NOMO-1 treated with DMSO at 0.1 percent for 48 hours (cell line): ENCODE results near the gene COL7A1.
A peak's percentile ranks its signal among the peaks of the same experiment; 100 is the strongest.

Experiments
- DNase-seq: peaks from one replicate; lab custom pipeline; 2025; ENCODE audit not compliant: unreplicated experiment; lab: John Stamatoyannopoulos, UW

Gene COL7A1

GRCh38 chr3:48619541-48620524 lies 24.7 kb upstream of the COL7A1 start:
- no peak for DNase-seq

GRCh38 chr3:48617559-48617958 lies 22.4 kb upstream of the COL7A1 start:
- DNase-seq = no peak

- DNase-seq = peak; percentile 84
These were observed 18.9 kb upstream of the COL7A1 start for GRCh38 chr3:48614044-48614443.

- DNase-seq = no peak
These were observed 17.2 kb upstream of the COL7A1 start for GRCh38 chr3:48612309-48612708.

- peak; percentile 91 for DNase-seq
These were observed 14.2 kb upstream of the COL7A1 start, which contains the start of gene UQCRC1 for GRCh38 chr3:48609088-48610005. Gene UQCRC1, minus strand, starts transcription at chr3:48609646. Its CDS starts 26 bp downstream, at chr3:48609620.

- DNase-seq = no peak
These were observed 12.4 kb upstream of the COL7A1 start for GRCh38 chr3:48607519-48607918.

- no peak for DNase-seq
These were observed 6.5 kb upstream of the COL7A1 start for GRCh38 chr3:48601622-48601994.

GRCh38 chr3:48600711-48601621 lies 5.8 kb upstream of the COL7A1 start:
- no peak for DNase-seq

- no peak for DNase-seq
These were observed 4.6 kb upstream of the COL7A1 start for GRCh38 chr3:48599509-48600285.

- DNase-seq = no peak
These were observed 4.0 kb upstream of the COL7A1 start for GRCh38 chr3:48599077-48599501.

- no peak for DNase-seq
These were observed 3.4 kb upstream of the COL7A1 start for GRCh38 chr3:48598323-48599076.

- DNase-seq = no peak
These were observed 2.3 kb upstream of the COL7A1 start for GRCh38 chr3:48597408-48597800.

- DNase-seq = no peak
These were observed 1.7 kb upstream of the COL7A1 start for GRCh38 chr3:48596676-48597407.

- no peak for DNase-seq
These were observed 1.0 kb upstream of the COL7A1 start for GRCh38 chr3:48596157-48596556.

GRCh38 chr3:48595526-48596121 lies 495 bp upstream of the COL7A1 start:
- DNase-seq = no peak

- no peak for DNase-seq
These were observed 596 bp downstream of the COL7A1 start for GRCh38 chr3:48594417-48595049.

- no peak for DNase-seq
These were observed 1.8 kb downstream of the COL7A1 start for GRCh38 chr3:48593337-48593736.
